HG03575 (cell line): Measurements from ENCODE around the gene ZNF780A.
"Not testable (repeated sequence)": the region's sequence is repeated elsewhere in the genome, so short reads cannot be mapped to it uniquely, and the experiment has no call there.

Source experiments
- ATAC-seq: cut with Tn5 transposase; IDR thresholded peaks from one replicate; pipeline ENCODE4 v1.9.1; 2021; ENCODE audit not compliant: unreplicated experiment, insufficient number of reproducible peaks, low FRiP score; ENCODE audit errors: extremely low read depth

ZNF780A gene

GRCh38 chr19:40089462-40089861 is 1.3 kb downstream of the ZNF780A start:
- no peak for ATAC-seq

- ATAC-seq: no peak
Measured at GRCh38 chr19:40088299-40089047, 2.3 kb downstream of the ZNF780A start.

- ATAC-seq: no peak
Measured at GRCh38 chr19:40084948-40085347, 5.8 kb downstream of the ZNF780A start.

- ATAC-seq: no peak
Measured at GRCh38 chr19:40081411-40081810, 9.3 kb downstream of the ZNF780A start.

- ATAC-seq: no peak
Measured at GRCh38 chr19:40080289-40080688, 10.5 kb downstream of the ZNF780A start.

- ATAC-seq: no peak
Measured at GRCh38 chr19:40078377-40078776, 12.4 kb downstream of the ZNF780A start.

GRCh38 chr19:40070058-40070457 is 20.7 kb downstream of the ZNF780A start:
- ATAC-seq: no peak

- ATAC-seq: no peak
Measured at GRCh38 chr19:40059624-40060023, 31.1 kb downstream of the ZNF780A start.

GRCh38 chr19:40057166-40057565 is 33.6 kb downstream of the ZNF780A start:
- ATAC-seq: no peak

- ATAC-seq: no peak
Measured at GRCh38 chr19:40056505-40056904, 34.2 kb downstream of the ZNF780A start.

- no peak for ATAC-seq
Measured at GRCh38 chr19:40055832-40056504, 34.8 kb downstream of the ZNF780A start, which contains the start of gene ZNF780B. ZNF780B (minus strand) TSS chr19:40056231; CDS start chr19:40050332, 5,899 bp downstream.

- no peak for ATAC-seq
Measured at GRCh38 chr19:40055049-40055448, 35.7 kb downstream of the ZNF780A start.

GRCh38 chr19:40054632-40055031 is 36.1 kb downstream of the ZNF780A start:
- ATAC-seq: no peak

GRCh38 chr19:40053491-40053890 is 37.3 kb downstream of the ZNF780A start:
- ATAC-seq: no peak

GRCh38 chr19:40041718-40042117 is 49.0 kb downstream of the ZNF780A start:
- not testable (repeated sequence) for ATAC-seq

- not testable (repeated sequence) for ATAC-seq
Measured at GRCh38 chr19:40038047-40038446, 52.7 kb downstream of the ZNF780A start.

GRCh38 chr19:40035996-40036395 is 54.7 kb downstream of the ZNF780A start:
- no peak for ATAC-seq

- ATAC-seq: no peak
Measured at GRCh38 chr19:40033989-40034560, 56.7 kb downstream of the ZNF780A start.

- no peak for ATAC-seq
Measured at GRCh38 chr19:40026597-40026970, 64.2 kb downstream of the ZNF780A start.

- ATAC-seq: no peak
Measured at GRCh38 chr19:40025938-40026596, 64.7 kb downstream of the ZNF780A start.
